OCI-LY7 (cell line): ENCODE data around the gene CXCR4. TPM values are rescaled to one million over a fixed set of nuclear protein-coding genes. Genes with fewer than 3 reads are reported as not detected.
A peak's percentile ranks its signal among the peaks of the same experiment; 100 is the strongest.

ENCODE experiments used
- BruUV-seq: library from RNA; stranded (reverse); fragments of 400-500 nt; replicated peaks from 2 replicates; lab custom pipeline; 2021; lab: Mats Ljungman, UMichigan
- CTCF ChIA-PET: fragments of 300-600 bp; sonication (Branson Sonifier 250); formaldehyde crosslinking; loops from one replicate; lab custom pipeline; 2022; ENCODE audit warnings: antibody characterized with exemption; ENCODE audit not compliant: unreplicated experiment; lab: Charles Lee
- POLR2A ChIA-PET: fragments of 300-600 bp; sonication (Branson Sonifier 250); formaldehyde crosslinking; loops from one replicate; lab custom pipeline; 2022; ENCODE audit warnings: antibody characterized with exemption; lab: Charles Lee
- DNase-seq: peaks from one replicate; pipeline ENCODE4 v3.0.0-alpha.2; 2015; ENCODE audit warnings: low spot score
- H2AFZ ChIP-seq: fragments of 200-600 bp; sonication (generic), shearing (Covaris generic); 2 replicates; pipeline ENCODE4 v1.6.1; 2014; ENCODE audit warnings: mild to moderate bottlenecking, antibody characterized with exemption, low read length, moderate library complexity
- H3K27ac ChIP-seq: fragments of 200-600 bp; sonication (generic); 2 replicates; pipeline ENCODE4 v1.5.1; 2014; ENCODE audit warnings: mixed run types, low read depth, mild to moderate bottlenecking, moderate library complexity, low read length, inconsistent platforms; ENCODE audit not compliant: poor library complexity, severe bottlenecking
- H3K36me3 ChIP-seq: fragments of 200-600 bp; sonication (generic); 2 replicates; pipeline ENCODE4 v1.6.1; 2014; ENCODE audit warnings: mild to moderate bottlenecking, antibody characterized with exemption, low read length, moderate library complexity, mixed read lengths; ENCODE audit not compliant: insufficient read depth
- H3K4me1 ChIP-seq: fragments of 200-600 bp; sonication (generic); 2 replicates; pipeline ENCODE4 v1.5.1; 2014; ENCODE audit warnings: mild to moderate bottlenecking, low read length; ENCODE audit not compliant: insufficient read depth, poor library complexity, severe bottlenecking
- H3K4me2 ChIP-seq: fragments of 200-600 bp; sonication (generic); 2 replicates; pipeline ENCODE4 v1.6.1; 2014; ENCODE audit warnings: mild to moderate bottlenecking, low read length
- H3K4me3 ChIP-seq: fragments of 200-600 bp; sonication (generic); 2 replicates; pipeline ENCODE4 v1.5.1; 2014; ENCODE audit warnings: mild to moderate bottlenecking, low read depth, low read length; ENCODE audit not compliant: poor library complexity, severe bottlenecking
- H3K79me2 ChIP-seq: fragments of 200-600 bp; sonication (generic); 2 replicates; pipeline ENCODE4 v1.6.1; 2016; ENCODE audit warnings: low read depth, mild to moderate bottlenecking, low read length, moderate library complexity, mixed read lengths; ENCODE audit not compliant: insufficient read depth
- H3K9me2 ChIP-seq: fragments of 200-600 bp; sonication (generic); 2 replicates; pipeline ENCODE4 v1.6.1; 2016; ENCODE audit warnings: mild to moderate bottlenecking, low read length, mixed read lengths; ENCODE audit not compliant: insufficient read depth
- H3K9me3 ChIP-seq: fragments of 200-600 bp; sonication (generic); 2 replicates; pipeline ENCODE4 v1.6.1; 2014; ENCODE audit warnings: mild to moderate bottlenecking, mixed run types, low read length, mixed read lengths
- H4K20me1 ChIP-seq: fragments of 200-600 bp; sonication (generic); 2 replicates; pipeline ENCODE4 v1.6.1; 2014; ENCODE audit warnings: mild to moderate bottlenecking, antibody characterized with exemption, low read length, moderate library complexity, mixed read lengths; ENCODE audit not compliant: insufficient read depth
- CTCF ChIP-seq: fragments of 200-600 bp; sonication (generic); conservative IDR thresholded peaks from 2 replicates; pipeline ENCODE4 v1.5.1; 2014; ENCODE audit warnings: mild to moderate bottlenecking, antibody characterized with exemption, low read length, moderate library complexity, mixed read lengths
- EZH2phosphoT487 ChIP-seq: fragments of 200-600 bp; sonication (generic); IDR thresholded peaks from 2 replicates; pipeline ENCODE4 v1.6.1; 2018; ENCODE audit warnings: low read depth, borderline replicate concordance, mild to moderate bottlenecking, mixed run types, antibody characterized with exemption, low read length, moderate library complexity, mixed read lengths
- intact Hi-C: fragments of 100-400 bp; cut with micrococcal nuclease; formaldehyde crosslinking; loops from one replicate; pipeline ENCODE4 v1.10.0; 2022; ENCODE audit not compliant: unreplicated experiment
- total RNA-seq, 2 experiments: library from RNA; depleted of rRNA in 1 of 2; stranded (reverse); fragments of >200 nt in 1 of 2; shearing (Covaris generic) in 1 of 2; gene quantifications; 2 replicates each; pipeline ENCODE4 v1.2.3, GENCODE V29; 2014 to 2022

The CXCR4 gene
- total RNA-seq, 2 experiments from 2014 or later, result 243 to 432 TPM

- DNase-seq, result no peak
- no TSS peak for BruUV-seq
- Histone ChIP-seq H3K4me1 (peaks cover 65% of the 10 kb centered on the region), H3K4me3 (peak overlapping the region; percentile 15), H3K27ac (peak overlapping the region; percentile 32), H3K4me2 (peak overlapping the region; percentile 95), H2AFZ (peak overlapping the region; percentile 41), H4K20me1 (0 out of 2 replicates have a peak, but pooled peaks cover 2% of the 10 kb centered on the region), H3K79me2 (no peaks in the 10 kb centered on the region), H3K36me3 (peaks cover 1% of the 10 kb centered on the region), H3K9me3 (no peaks in the 10 kb centered on the region), H3K9me2 (no peaks in the 10 kb centered on the region)
- intact Hi-C loops, result no loop called here
- no peak for TF ChIP-seq EZH2phosphoT487
- TF ChIP-seq CTCF, result no peak; the same call in 1 of the 2 replicates
- ChIA-PET CTCF (interaction anchor here (1.3 kb wide), 1 partner anchor 110 kb away, joined by 4 read pairs; no protein-coding TSS in a partner anchor), POLR2A (interaction anchor here (0.6 to 2.6 kb wide), 30 partner anchors 10 to 316 kb away, joined by 3 to 27 read pairs (median 4); partner anchors contain the start of gene CXCR4)
Observed at GRCh38 chr2:136107051-136108033, 10.6 kb downstream of the CXCR4 start.

GRCh38 chr2:136106505-136106904 is 11.4 kb downstream of the CXCR4 start:
- Histone ChIP-seq H2AFZ (peak overlapping the region; percentile 41), H3K79me2 (no peaks in the 10 kb centered on the region), H3K4me1 (peaks cover 57% of the 10 kb centered on the region), H3K4me3 (peak overlapping the region; percentile 15), H3K27ac (peak overlapping the region; percentile 32), H3K9me2 (no peaks in the 10 kb centered on the region), H4K20me1 (no peaks in the 10 kb centered on the region), H3K4me2 (peak overlapping the region; percentile 95), H3K36me3 (no peaks in the 10 kb centered on the region), H3K9me3 (no peaks in the 10 kb centered on the region)
- ChIA-PET POLR2A (interaction anchor here (0.7 to 2.6 kb wide), 10 partner anchors 9 to 123 kb away, joined by 3 to 27 read pairs (median 6); partner anchors contain the start of gene DARS1), CTCF (no interaction called here)
- intact Hi-C loops, result no loop called here
- no TSS peak for BruUV-seq
- no peak for DNase-seq
- TF ChIP-seq EZH2phosphoT487 (no peak), CTCF (no peak)
